ENCODE data around the gene AURKB. TPM values are rescaled to one million over a fixed set of nuclear protein-coding genes. Genes with fewer than 3 reads are reported as not detected.

Gene AURKB
- polyA plus RNA-seq, 1 donor from 2014 or later, result 0.84 TPM

- Histone ChIP-seq H3K36me3 (ENCODE audit: insufficient read depth, low read length) (no peaks in the 10 kb centered on the region), H3F3A (ENCODE audit: insufficient read depth, low read length, poor library complexity, severe bottlenecking) (peaks cover 9% of the 10 kb centered on the region), H3K9ac (ENCODE audit: low read length) (peak overlapping the region; percentile 76), H3K9me3 (ENCODE audit: low read length) (no peaks in the 10 kb centered on the region), H4K20me1 (ENCODE audit: insufficient read depth) (no peaks in the 10 kb centered on the region), H3K27me3 (ENCODE audit: insufficient read depth, low read depth, low read length) (no peaks in the 10 kb centered on the region), H3K9me2 (ENCODE audit: insufficient read depth, low read length) (no peaks in the 10 kb centered on the region), H3K79me2 (replicated peaks; ENCODE audit: insufficient read depth, low read length) (no peaks in the 10 kb centered on the region), H3K4me2 (ENCODE audit: low read length) (peak overlapping the region; percentile 95), H2AFZ (ENCODE audit: low read depth, low read length) (peak overlapping the region; percentile 35), H3K4me3 (ENCODE audit: low read length) (peak overlapping the region; percentile 65), H3K27ac (ENCODE audit: low read length) (peak overlapping the region; percentile 96)
- TF ChIP-seq EP300 (conservative IDR thresholded peaks at IDR 0.05; ENCODE audit: poor library complexity, severe bottlenecking) (no peak), CTCF (IDR thresholded peaks at IDR 0.05; ENCODE audit: poor library complexity, severe bottlenecking) (no peak), SMC3 (conservative IDR thresholded peaks at IDR 0.05; ENCODE audit: poor library complexity) (no peak), TAF1 (IDR thresholded peaks at IDR 0.05; ENCODE audit: low read depth) (peak; percentile 45), EZH2 (IDR thresholded peaks at IDR 0.05; ENCODE audit: borderline replicate concordance, insufficient read depth, low read length, poor library complexity, severe bottlenecking) (no peak), MXI1 (conservative IDR thresholded peaks at IDR 0.05; ENCODE audit: poor library complexity, severe bottlenecking) (no peak), RAD21 (conservative IDR thresholded peaks at IDR 0.05) (no peak), POLR2AphosphoS5 (IDR thresholded peaks at IDR 0.05) (no peak), REST (IDR thresholded peaks at IDR 0.05; ENCODE audit: borderline replicate concordance) (peak; percentile 39)
Measured at GRCh38 chr17:8173871-8174322, 36.5 kb downstream of the AURKB start.

- Histone ChIP-seq H3K27ac (ENCODE audit: low read length) (peak overlapping the region; percentile 96), H3K4me2 (ENCODE audit: low read length) (peak overlapping the region; percentile 95), H3K4me3 (ENCODE audit: low read length) (peak overlapping the region; percentile 65), H3K27me3 (ENCODE audit: insufficient read depth, low read depth, low read length) (no peaks in the 10 kb centered on the region), H3K9me2 (ENCODE audit: insufficient read depth, low read length) (no peaks in the 10 kb centered on the region), H2AFZ (ENCODE audit: low read depth, low read length) (peak overlapping the region; percentile 35), H3F3A (ENCODE audit: insufficient read depth, low read length, poor library complexity, severe bottlenecking) (peaks cover 9% of the 10 kb centered on the region), H3K9ac (ENCODE audit: low read length) (peak overlapping the region; percentile 76), H3K9me3 (ENCODE audit: low read length) (no peaks in the 10 kb centered on the region), H3K36me3 (ENCODE audit: insufficient read depth, low read length) (no peaks in the 10 kb centered on the region), H4K20me1 (ENCODE audit: insufficient read depth) (no peaks in the 10 kb centered on the region), H3K79me2 (replicated peaks; ENCODE audit: insufficient read depth, low read length) (no peaks in the 10 kb centered on the region)
- TF ChIP-seq CTCF (IDR thresholded peaks at IDR 0.05; ENCODE audit: poor library complexity, severe bottlenecking) (peak; percentile 23), EZH2 (IDR thresholded peaks at IDR 0.05; ENCODE audit: borderline replicate concordance, insufficient read depth, low read length, poor library complexity, severe bottlenecking) (no peak), RAD21 (conservative IDR thresholded peaks at IDR 0.05) (peak; percentile 38), MXI1 (conservative IDR thresholded peaks at IDR 0.05; ENCODE audit: poor library complexity, severe bottlenecking) (peak; percentile 71), EP300 (conservative IDR thresholded peaks at IDR 0.05; ENCODE audit: poor library complexity, severe bottlenecking) (peak; percentile 87), REST (IDR thresholded peaks at IDR 0.05; ENCODE audit: borderline replicate concordance) (peak; percentile 64), SMC3 (conservative IDR thresholded peaks at IDR 0.05; ENCODE audit: poor library complexity) (peak; percentile 17), TAF1 (IDR thresholded peaks at IDR 0.05; ENCODE audit: low read depth) (peak; percentile 23), POLR2AphosphoS5 (IDR thresholded peaks at IDR 0.05) (peak; percentile 100)
Measured at GRCh38 chr17:8173056-8173870, 37.1 kb downstream of the AURKB start.
